GM23338 (cell line): ENCODE data around the gene SUPT5H. TPM values are rescaled to one million over a fixed set of nuclear protein-coding genes. Genes with fewer than 3 reads are reported as not detected.

Experiments used
- ATAC-seq: fragments of 200-7000 bp; cut with Tn5 transposase; 3 replicates; pipeline ENCODE4 v1.9.1; 2020
- DNase-seq: peaks from one replicate; pipeline ENCODE4 v3.0.0-alpha.2; 2015; ENCODE audit warnings: low spot score
- H2AFZ ChIP-seq: fragments of 200-600 bp; sonication (generic); 2 replicates; pipeline ENCODE4 v1.8.0; 2016; ENCODE audit warnings: antibody characterized with exemption, mild to moderate bottlenecking, moderate library complexity
- H3F3A ChIP-seq: fragments of 200-600 bp; sonication (generic); replicated peaks from 2 replicates; pipeline ENCODE4 v1.8.0; 2017; ENCODE audit warnings: antibody characterized with exemption, mixed run types, low read depth
- H3K27ac ChIP-seq: fragments of 200-600 bp; sonication (generic); 2 replicates; pipeline ENCODE4 v1.6.1; 2016; ENCODE audit warnings: low read depth
- H3K27me3 ChIP-seq: fragments of 200-600 bp; sonication (generic); 2 replicates; pipeline ENCODE4 v1.8.0; 2016; ENCODE audit warnings: mild to moderate bottlenecking, mixed run types, moderate library complexity; ENCODE audit not compliant: insufficient read depth
- H3K36me3 ChIP-seq: fragments of 200-600 bp; sonication (generic); 2 replicates; pipeline ENCODE4 v1.8.0; 2016; ENCODE audit warnings: mild to moderate bottlenecking; ENCODE audit not compliant: insufficient read depth
- H3K4me1 ChIP-seq: fragments of 200-600 bp; sonication (generic); 2 replicates; pipeline ENCODE4 v1.8.0; 2016; ENCODE audit warnings: mild to moderate bottlenecking, moderate library complexity; ENCODE audit not compliant: insufficient read depth
- H3K4me2 ChIP-seq: fragments of 200-600 bp; sonication (generic); 2 replicates; pipeline ENCODE4 v1.7.1; 2017; ENCODE audit warnings: mixed run types
- H3K4me3 ChIP-seq: fragments of 200-600 bp; sonication (generic); 2 replicates; pipeline ENCODE4 v1.6.1; 2016; ENCODE audit warnings: mixed run types
- H3K79me2 ChIP-seq: fragments of 200-600 bp; sonication (generic); replicated peaks from 2 replicates; pipeline ENCODE4 v1.8.0; 2017; ENCODE audit warnings: mild to moderate bottlenecking; ENCODE audit not compliant: insufficient read depth
- H3K9me2 ChIP-seq: fragments of 200-600 bp; sonication (generic); 2 replicates; pipeline ENCODE4 v1.8.0; 2017; ENCODE audit not compliant: insufficient read depth
- H4K20me1 ChIP-seq: fragments of 200-600 bp; sonication (generic); replicated peaks from 2 replicates; pipeline ENCODE4 v1.8.0; 2017; ENCODE audit warnings: mild to moderate bottlenecking; ENCODE audit not compliant: insufficient read depth
- H3K27ac Mint-ChIP-seq: 2 replicates; pipeline ENCODE4 v1.8.0; 2020; ENCODE audit warnings: inconsistent platforms, mild to moderate bottlenecking, moderate library complexity, mixed read lengths
- H3K27me3 Mint-ChIP-seq: 3 replicates; pipeline ENCODE4 v1.8.0; 2022; ENCODE audit warnings: low read depth, mild to moderate bottlenecking, moderate library complexity, mixed read lengths, inconsistent platforms; ENCODE audit not compliant: insufficient read depth, poor library complexity
- H3K36me3 Mint-ChIP-seq: 3 replicates; pipeline ENCODE4 v1.8.0; 2021; ENCODE audit warnings: low read depth, mild to moderate bottlenecking, inconsistent platforms, moderate library complexity, mixed read lengths
- H3K4me1 Mint-ChIP-seq: 3 replicates; pipeline ENCODE4 v1.8.0; 2020; ENCODE audit warnings: mild to moderate bottlenecking, inconsistent platforms, mixed read lengths
- H3K4me3 Mint-ChIP-seq: 3 replicates; pipeline ENCODE4 v1.8.0; 2021; ENCODE audit warnings: moderate library complexity, mild to moderate bottlenecking, inconsistent platforms, mixed read lengths
- H3K9me3 Mint-ChIP-seq: 3 replicates; pipeline ENCODE4 v1.8.0; 2020; ENCODE audit warnings: moderate library complexity, mild to moderate bottlenecking, inconsistent platforms, mixed read lengths
- CREB1 ChIP-seq: fragments of 250-450 bp; sonication (Bioruptor Pico); IDR thresholded peaks from 2 replicates; pipeline ENCODE4 v1.5.0; 2020; ENCODE audit warnings: low read depth, mild to moderate bottlenecking, moderate library complexity
- CTCF ChIP-seq, 2 experiments: fragments of 200-600 bp in 1 of 2; sonication (generic) in 1 of 2; conservative IDR thresholded peaks; 2 replicates each; pipeline versions ENCODE4 v1.5.1 to v1.6.1; 2016 to 2017; ENCODE audit warnings: antibody characterized with exemption in 2 of 2, low read depth in 2 of 2, mild to moderate bottlenecking in 2 of 2, moderate library complexity in 1 of 2
- ETS1 ChIP-seq: IDR thresholded peaks from 2 replicates; pipeline ENCODE4 v1.6.1; 2016; ENCODE audit warnings: antibody characterized with exemption
- EZH2 ChIP-seq: fragments of 200-600 bp; sonication (generic); IDR thresholded peaks from one replicate; pipeline ENCODE4 v1.8.0; 2017; ENCODE audit warnings: antibody characterized with exemption, mild to moderate bottlenecking, low read depth; ENCODE audit not compliant: unreplicated experiment
- EZH2phosphoT487 ChIP-seq: fragments of 200-600 bp; sonication (generic); IDR thresholded peaks from one replicate; pipeline ENCODE4 v1.8.1; 2018; ENCODE audit warnings: antibody characterized with exemption; ENCODE audit not compliant: unreplicated experiment
- JUNB ChIP-seq: IDR thresholded peaks from one replicate; pipeline ENCODE4 v1.6.1; 2016; ENCODE audit warnings: antibody characterized with exemption; ENCODE audit not compliant: unreplicated experiment
- NANOG ChIP-seq: IDR thresholded peaks from 2 replicates; pipeline ENCODE4 v1.6.1; 2016; ENCODE audit warnings: antibody characterized with exemption, borderline replicate concordance
- POLR2AphosphoS5 ChIP-seq: IDR thresholded peaks from 2 replicates; pipeline ENCODE4 v1.6.1; 2016; ENCODE audit warnings: antibody characterized with exemption, low read depth
- ZNF331 ChIP-seq: fragments of 250-450 bp; sonication (Bioruptor Pico); IDR thresholded peaks from 2 replicates; pipeline ENCODE4 v1.5.0; 2020; ENCODE audit warnings: low read depth, mild to moderate bottlenecking, moderate library complexity
- long read RNA-seq: library from polyadenylated mRNA; unstranded; transcript quantifications from one replicate; pipeline ENCODE4 v2.0.0, GENCODE V29; 2020; ENCODE audit not compliant: unreplicated experiment
- polyA plus RNA-seq: library from polyadenylated mRNA; unstranded; fragments of >200 nt; fragmentation: Nextera tagmentation; extraction: Ambion mirVana; gene quantifications from 2 replicates; pipeline ENCODE4 v1.2.1, GENCODE V29; 2016
- total RNA-seq: library from RNA; depleted of rRNA; stranded (reverse); fragments of >200 nt; shearing (Covaris generic); gene quantifications from 2 replicates; pipeline ENCODE4 v1.2.3, GENCODE V29; 2014; rRNA removed

The SUPT5H gene
- 75.0 and 108 TPM in 2 replicates for total RNA-seq
- 144 and 150 TPM in 2 replicates for polyA plus RNA-seq
- long read RNA-seq, transcript SUPT5H-218 (2 exons, 718 nt) = major isoform, 5 of 12 reads
- long read RNA-seq, partial matches to known transcripts = 5 of 12 reads
- long read RNA-seq, other reads (novel, unspliced or antisense) = 2 of 12 reads

DNA sequence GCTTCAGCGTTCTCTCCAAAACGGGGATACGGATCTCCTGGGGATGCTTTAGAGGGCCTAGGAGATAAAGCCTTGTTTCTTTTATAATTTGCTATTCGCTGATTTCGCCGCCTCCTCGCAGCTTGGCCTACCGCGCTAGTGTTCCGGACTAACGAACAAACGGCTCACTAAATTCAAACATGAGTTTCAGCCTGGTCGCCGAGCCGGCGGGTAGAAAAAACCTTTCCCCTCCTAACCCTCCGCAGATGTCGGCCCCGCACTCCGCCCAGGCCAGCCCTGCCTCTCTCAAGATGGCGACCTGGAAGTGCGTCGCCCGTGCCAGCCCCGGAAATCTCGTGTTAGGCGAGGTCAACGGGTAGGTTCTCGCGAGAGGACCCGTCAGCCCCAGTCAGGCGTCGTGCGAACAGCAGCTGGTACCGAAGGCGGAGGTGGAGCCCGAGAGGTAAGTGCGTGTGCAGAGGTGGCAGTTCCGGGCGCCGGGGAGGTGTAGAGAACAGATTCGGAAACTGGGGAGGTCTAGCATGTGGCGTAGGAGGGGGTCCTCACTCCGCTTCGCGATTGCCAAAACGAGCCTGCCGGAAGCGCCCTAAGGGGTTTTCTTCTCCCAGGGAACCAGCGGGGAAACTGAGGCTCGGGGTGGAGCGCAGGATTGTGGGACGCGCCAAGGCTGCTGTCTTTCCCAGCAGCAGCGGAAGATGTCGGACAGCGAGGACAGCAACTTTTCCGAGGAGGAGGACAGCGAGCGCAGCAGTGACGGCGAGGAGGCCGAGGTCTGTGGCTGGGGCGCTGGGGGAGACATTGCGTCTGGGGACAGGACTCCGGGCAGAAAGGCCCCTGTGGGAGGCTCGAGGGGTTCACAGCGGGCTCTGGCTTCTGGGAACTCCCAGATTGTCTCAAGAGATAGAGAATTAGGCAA lies at the start of gene SUPT5H:
Gene SUPT5H, plus strand, starts transcription at position 387 of the 916 bp plus-strand sequence. Its CDS starts 309 bp downstream, at position 696.
- peaks cover 14% of the 10 kb centered on the region for H4K20me1 ChIP-seq
- no peaks in the 10 kb centered on the region for H3K27me3 ChIP-seq
- peak within 1 kb of the TSS; percentile 88; the same call in 1 of the 2 replicates for H2AFZ ChIP-seq
- no peaks in the 10 kb centered on the region for H3K9me2 ChIP-seq
- Mint-ChIP-seq H3K27ac (peak within 1 kb of the TSS; percentile 96), H3K4me3 (peak within 1 kb of the TSS; percentile 94), H3K27me3 (peaks cover 18% of the 10 kb centered on the region), H3K4me1 (peaks cover 10% of the 10 kb centered on the region), H3K9me3 (peaks cover 4% of the 10 kb centered on the region; the same call in 1 of the 3 replicates), H3K36me3 (peaks cover 27% of the 10 kb centered on the region)
- peaks cover 4% of the 10 kb centered on the region; the same call in 1 of the 2 replicates for H3K4me1 ChIP-seq
- peak; percentile 99 for DNase-seq
- H3K4me2 ChIP-seq = peak within 1 kb of the TSS; percentile 86
- H3K4me3 ChIP-seq = peak within 1 kb of the TSS; percentile 76
- peak within 1 kb of the TSS; percentile 94 for H3K27ac ChIP-seq
- ATAC-seq = peak; percentile 96
- H3F3A ChIP-seq = no peaks in the 10 kb centered on the region
- no peaks in the 10 kb centered on the region; the same call in 1 of the 2 replicates for H3K36me3 ChIP-seq
- peaks cover 56% of the 10 kb centered on the region for H3K79me2 ChIP-seq
- TF ChIP-seq ETS1 = peak; percentile 87; the same call in 1 of the 2 replicates
- TF ChIP-seq JUNB = no peak
- peak; percentile 79 for TF ChIP-seq CREB1 (CRISPR knock-in tag)
- peak; percentile 94 for TF ChIP-seq POLR2AphosphoS5

DNA sequence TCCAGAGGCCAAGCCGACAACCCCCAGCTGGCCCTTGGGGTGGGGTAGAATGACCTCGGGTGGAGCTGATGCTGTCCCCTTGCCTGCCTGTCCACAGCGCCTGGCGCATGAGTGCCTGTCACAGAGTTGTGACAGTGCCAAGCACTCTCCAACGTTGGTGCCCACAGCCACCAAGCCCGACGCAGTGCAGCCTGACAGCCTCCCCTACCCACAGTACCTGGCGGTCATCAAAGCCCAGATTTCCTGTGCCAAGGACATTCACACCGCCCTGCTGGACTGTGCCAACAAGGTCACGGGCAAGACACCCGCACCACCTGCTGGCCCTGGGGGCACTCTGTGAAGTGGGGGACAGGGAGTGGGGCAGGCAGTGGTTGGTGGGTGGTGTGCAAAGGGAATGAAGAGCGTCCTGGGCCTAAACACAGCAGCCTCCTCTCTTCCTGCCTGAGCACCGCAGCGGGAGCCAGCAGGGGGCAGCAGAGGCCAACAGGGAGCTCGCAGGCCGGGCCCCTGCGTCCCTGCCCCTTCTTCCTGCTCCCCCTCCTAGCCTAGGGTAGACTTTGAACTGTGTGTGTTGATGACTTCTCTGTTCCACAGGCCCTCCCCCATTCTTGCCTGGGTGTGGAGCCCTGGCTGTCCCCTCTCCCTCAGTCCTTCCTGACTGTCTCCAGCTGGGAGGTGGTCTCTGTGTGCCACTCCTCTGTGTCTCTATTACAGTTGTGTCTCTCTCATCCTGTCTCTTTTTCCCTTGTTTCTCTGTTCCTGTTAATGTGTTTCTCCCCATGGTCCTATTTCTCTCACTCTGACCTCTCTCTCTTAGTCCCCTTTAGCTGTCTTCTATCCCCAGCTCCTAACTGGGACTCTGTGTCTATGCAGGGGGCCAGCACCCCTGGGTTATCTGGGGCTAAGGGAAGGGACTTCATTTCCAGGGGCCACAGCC lies 47.8 kb upstream of the SUPT5H start:
- Mint-ChIP-seq H3K4me1 (peaks cover 28% of the 10 kb centered on the region), H3K36me3 (peaks cover 33% of the 10 kb centered on the region), H3K4me3 (no peak overlapping the region), H3K27ac (peak overlapping the region; percentile 22; the same call in 1 of the 2 replicates), H3K27me3 (peaks cover 6% of the 10 kb centered on the region), H3K9me3 (0 out of 3 replicates have a peak, but pooled peaks cover 4% of the 10 kb centered on the region)
- Histone ChIP-seq H2AFZ (no peak overlapping the region), H3K27me3 (no peaks in the 10 kb centered on the region), H3K27ac (peak overlapping the region; percentile 80; the same call in 1 of the 2 replicates), H3K4me1 (peaks cover 18% of the 10 kb centered on the region; the same call in 1 of the 2 replicates), H3K9me2 (no peaks in the 10 kb centered on the region), H3F3A (peaks cover 31% of the 10 kb centered on the region; the same call in 1 of the 2 replicates), H3K79me2 (peaks cover 3% of the 10 kb centered on the region), H3K36me3 (0 out of 2 replicates have a peak, but pooled peaks cover 7% of the 10 kb centered on the region), H3K4me2 (peak overlapping the region; percentile 51), H4K20me1 (no peaks in the 10 kb centered on the region; the same call in none of the 2 replicates), H3K4me3 (peak overlapping the region; percentile 36; the same call in 1 of the 2 replicates)
- DNase-seq (peak; percentile 93), ATAC-seq (peak; percentile 87)
- TF ChIP-seq NANOG (no peak), POLR2AphosphoS5 (no peak; the same call in 1 of the 2 replicates), CTCF (conservative IDR thresholded peaks at IDR 0.05; ENCODE audit: low read depth in 2 of 2) (peak; percentile 85 to 99), ZNF331 (no peak), EZH2phosphoT487 (no peak), CREB1 (CRISPR knock-in tag) (no peak), ETS1 (peak; percentile 29; the same call in 1 of the 2 replicates), EZH2 (no peak)
